HepG2 (cell line): ENCODE results near the gene CRADD. TPM values are rescaled to one million over a fixed set of nuclear protein-coding genes. Genes with fewer than 3 reads are reported as not detected.

Source experiments
- ASH2L ChIP-seq: fragments of 300-600, 200-600 bp; sonication (generic); IDR thresholded peaks from 2 replicates; pipeline ENCODE4 v1.7.0; 2017; ENCODE audit warnings: low read depth, mild to moderate bottlenecking, moderate library complexity, mixed read lengths, low read length; ENCODE audit not compliant: insufficient read length
- FOXA1 ChIP-seq, 2 experiments: fragments of 450-650 bp in 1 of 2; sonication (generic) in 1 of 2; formaldehyde crosslinking in 1 of 2; IDR thresholded peaks; 2 replicates each; pipeline versions ENCODE4 v1.4.0 to v1.6.1; 2016 to 2020; ENCODE audit warnings: missing genetic modification reagents in 1 of 2
- FOXM1 ChIP-seq: sonication (generic); formaldehyde crosslinking; IDR thresholded peaks from 2 replicates; pipeline ENCODE4 v1.5.0; 2020; ENCODE audit warnings: missing genetic modification reagents
- KDM2A ChIP-seq: sonication (generic); formaldehyde crosslinking; IDR thresholded peaks from 2 replicates; pipeline ENCODE4 v1.4.0; 2020; ENCODE audit warnings: low read depth, missing genetic modification reagents, borderline replicate concordance
- RARG ChIP-seq: sonication (generic); formaldehyde crosslinking; IDR thresholded peaks from 2 replicates; pipeline ENCODE4 v1.4.0; 2020; ENCODE audit warnings: low read depth, mild to moderate bottlenecking, missing genetic modification reagents
- RBM39 ChIP-seq: fragments of 200-400 bp; formaldehyde crosslinking; IDR thresholded peaks from one replicate; pipeline ENCODE4 v1.6.1; 2018; ENCODE audit warnings: antibody characterized with exemption, mild to moderate bottlenecking, low read depth, low read length; ENCODE audit not compliant: poor library complexity, severe bottlenecking
- ZNF335 ChIP-seq: sonication (generic); formaldehyde crosslinking; IDR thresholded peaks from 2 replicates; pipeline ENCODE4 v1.4.0; 2020; ENCODE audit warnings: missing genetic modification reagents
- ZNF552 ChIP-seq: sonication (generic); formaldehyde crosslinking; IDR thresholded peaks from 2 replicates; pipeline ENCODE4 v1.9.0; 2022; ENCODE audit warnings: missing genetic modification reagents, mild to moderate bottlenecking, borderline replicate concordance
- ZNF7 ChIP-seq: IDR thresholded peaks from 2 replicates; pipeline ENCODE4 v1.6.1; 2016; ENCODE audit warnings: missing biosample characterization, missing genetic modification reagents
- polyA plus RNA-seq, 8 experiments: library from polyadenylated mRNA; depleted of rRNA in 3 of 8; stranded (reverse) in 7 of 8; unstranded in 1 of 8; fragments of >200 nt; fragmentation: Illumina TruSeq in 4 of 8; extraction: Trizol in 4 of 8; gene quantifications; 2 replicates each; pipeline versions ENCODE4 v1.2.1 to v1.2.3, GENCODE V29; 2011 to 2016; ENCODE audit warnings: low read depth in 4 of 8, missing spikeins in 1 of 8, mixed read lengths in 1 of 8; ENCODE audit not compliant: insufficient read depth in 1 of 8
- total RNA-seq, 5 experiments: library from RNA; depleted of rRNA; stranded (reverse); fragments of >200 nt; fragmentation: Illumina TruSeq; extraction: Trizol; gene quantifications; 2 replicates each; pipeline ENCODE4 v1.2.3, GENCODE V29; 2016; ENCODE audit warnings: low read depth in 1 of 5
- TF ChIP-seq, protein P1 (sequence below): IDR thresholded peaks from 2 replicates; pipeline ENCODE4 v1.6.1; 2016
- TF ChIP-seq, protein P2 (sequence below): sonication (generic); formaldehyde crosslinking; IDR thresholded peaks from 2 replicates; pipeline ENCODE4 v1.4.0; 2020; ENCODE audit warnings: missing genetic modification reagents
- TF ChIP-seq, protein P3 (sequence below): sonication (generic); formaldehyde crosslinking; IDR thresholded peaks from 2 replicates; pipeline ENCODE4 v1.4.0; 2020; ENCODE audit warnings: missing genetic modification reagents, borderline replicate concordance
- TF ChIP-seq, protein P4 (sequence below): sonication (generic); formaldehyde crosslinking; IDR thresholded peaks from 2 replicates; pipeline ENCODE4 v1.4.0; 2020; ENCODE audit warnings: mild to moderate bottlenecking, missing genetic modification reagents
- TF ChIP-seq, protein P5 (sequence below): sonication (generic); formaldehyde crosslinking; IDR thresholded peaks from 2 replicates; pipeline ENCODE4 v1.4.0; 2020; ENCODE audit warnings: missing genetic modification reagents, borderline replicate concordance

The CRADD gene
- total and polyA plus RNA-seq, 2 of the 13 experiments (the other 11 are each of a cell fraction or from before 2014, with no cell fraction given), result 12.4 to 18.8 TPM

DNA sequence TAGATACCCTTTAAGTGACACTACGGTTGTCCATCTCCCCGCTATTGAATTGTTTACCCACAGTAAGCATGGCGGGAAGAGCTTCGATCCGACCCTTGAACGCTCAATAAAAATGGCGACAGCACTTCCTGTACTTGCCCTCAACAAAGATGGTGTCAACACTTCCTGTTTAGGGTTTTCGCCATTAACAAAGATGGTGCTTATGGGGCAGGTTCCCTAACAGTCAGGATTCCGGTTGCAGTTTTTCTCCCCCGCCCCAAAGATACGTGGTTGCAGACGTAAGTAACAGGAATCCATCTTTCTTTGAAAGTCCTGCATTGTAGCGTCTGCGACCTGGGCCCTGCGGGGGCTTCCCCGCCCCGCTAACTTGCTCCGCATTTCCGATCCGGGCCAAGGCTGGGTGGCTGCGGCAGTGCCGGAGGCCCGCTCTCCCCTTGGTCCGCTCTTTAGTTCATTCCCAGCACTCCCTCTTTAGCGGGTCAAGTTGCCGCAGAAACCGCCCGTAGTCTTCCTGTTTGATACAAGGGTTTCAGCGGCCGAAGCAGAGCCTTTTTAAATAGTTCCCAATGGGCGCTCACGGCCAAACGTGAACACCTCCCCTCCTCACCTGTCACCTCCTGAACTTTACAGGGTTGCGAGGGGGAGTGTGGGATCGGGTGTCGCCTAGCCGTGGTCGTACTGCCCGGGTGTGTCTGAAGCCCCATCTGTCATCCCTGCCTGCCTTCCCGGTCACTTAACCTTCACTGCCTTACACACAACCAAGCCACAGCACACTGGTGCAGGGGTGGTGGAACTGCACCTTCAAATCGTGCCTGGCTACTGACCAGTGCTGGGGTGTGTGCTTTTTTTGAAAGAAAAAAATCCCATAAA is at the start of gene CRADD (continued):
- no peak for TF ChIP-seq RARG (CRISPR knock-in tag)
- TF ChIP-seq, protein P1, sequence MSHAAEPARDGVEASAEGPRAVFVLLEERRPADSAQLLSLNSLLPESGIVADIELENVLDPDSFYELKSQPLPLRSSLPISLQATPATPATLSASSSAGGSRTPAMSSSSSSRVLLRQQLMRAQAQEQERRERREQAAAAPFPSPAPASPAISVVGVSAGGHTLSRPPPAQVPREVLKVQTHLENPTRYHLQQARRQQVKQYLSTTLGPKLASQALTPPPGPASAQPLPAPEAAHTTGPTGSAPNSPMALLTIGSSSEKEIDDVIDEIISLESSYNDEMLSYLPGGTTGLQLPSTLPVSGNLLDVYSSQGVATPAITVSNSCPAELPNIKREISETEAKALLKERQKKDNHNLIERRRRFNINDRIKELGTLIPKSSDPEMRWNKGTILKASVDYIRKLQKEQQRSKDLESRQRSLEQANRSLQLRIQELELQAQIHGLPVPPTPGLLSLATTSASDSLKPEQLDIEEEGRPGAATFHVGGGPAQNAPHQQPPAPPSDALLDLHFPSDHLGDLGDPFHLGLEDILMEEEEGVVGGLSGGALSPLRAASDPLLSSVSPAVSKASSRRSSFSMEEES (CRISPR knock-in tag), result no peak
- TF ChIP-seq, protein P2, sequence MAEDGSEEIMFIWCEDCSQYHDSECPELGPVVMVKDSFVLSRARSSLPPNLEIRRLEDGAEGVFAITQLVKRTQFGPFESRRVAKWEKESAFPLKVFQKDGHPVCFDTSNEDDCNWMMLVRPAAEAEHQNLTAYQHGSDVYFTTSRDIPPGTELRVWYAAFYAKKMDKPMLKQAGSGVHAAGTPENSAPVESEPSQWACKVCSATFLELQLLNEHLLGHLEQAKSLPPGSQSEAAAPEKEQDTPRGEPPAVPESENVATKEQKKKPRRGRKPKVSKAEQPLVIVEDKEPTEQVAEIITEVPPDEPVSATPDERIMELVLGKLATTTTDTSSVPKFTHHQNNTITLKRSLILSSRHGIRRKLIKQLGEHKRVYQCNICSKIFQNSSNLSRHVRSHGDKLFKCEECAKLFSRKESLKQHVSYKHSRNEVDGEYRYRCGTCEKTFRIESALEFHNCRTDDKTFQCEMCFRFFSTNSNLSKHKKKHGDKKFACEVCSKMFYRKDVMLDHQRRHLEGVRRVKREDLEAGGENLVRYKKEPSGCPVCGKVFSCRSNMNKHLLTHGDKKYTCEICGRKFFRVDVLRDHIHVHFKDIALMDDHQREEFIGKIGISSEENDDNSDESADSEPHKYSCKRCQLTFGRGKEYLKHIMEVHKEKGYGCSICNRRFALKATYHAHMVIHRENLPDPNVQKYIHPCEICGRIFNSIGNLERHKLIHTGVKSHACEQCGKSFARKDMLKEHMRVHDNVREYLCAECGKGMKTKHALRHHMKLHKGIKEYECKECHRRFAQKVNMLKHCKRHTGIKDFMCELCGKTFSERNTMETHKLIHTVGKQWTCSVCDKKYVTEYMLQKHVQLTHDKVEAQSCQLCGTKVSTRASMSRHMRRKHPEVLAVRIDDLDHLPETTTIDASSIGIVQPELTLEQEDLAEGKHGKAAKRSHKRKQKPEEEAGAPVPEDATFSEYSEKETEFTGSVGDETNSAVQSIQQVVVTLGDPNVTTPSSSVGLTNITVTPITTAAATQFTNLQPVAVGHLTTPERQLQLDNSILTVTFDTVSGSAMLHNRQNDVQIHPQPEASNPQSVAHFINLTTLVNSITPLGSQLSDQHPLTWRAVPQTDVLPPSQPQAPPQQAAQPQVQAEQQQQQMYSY (CRISPR knock-in tag), result no peak
- TF ChIP-seq RBM39, result peak; percentile 42
- no peak for TF ChIP-seq FOXM1
- peak; percentile 88 for TF ChIP-seq ASH2L
- TF ChIP-seq ZNF552, result 0 out of 2 replicates have a peak, but pooled peaks have one; percentile 43
- peak; percentile 97 for TF ChIP-seq ZNF335
- TF ChIP-seq FOXA1 (IDR thresholded peaks at IDR 0.05), result no peak
- TF ChIP-seq FOXA1 (CRISPR knock-in tag; IDR thresholded peaks at IDR 0.05), result peak; percentile 67
- TF ChIP-seq KDM2A, result peak; percentile 74
- TF ChIP-seq, protein P3, sequence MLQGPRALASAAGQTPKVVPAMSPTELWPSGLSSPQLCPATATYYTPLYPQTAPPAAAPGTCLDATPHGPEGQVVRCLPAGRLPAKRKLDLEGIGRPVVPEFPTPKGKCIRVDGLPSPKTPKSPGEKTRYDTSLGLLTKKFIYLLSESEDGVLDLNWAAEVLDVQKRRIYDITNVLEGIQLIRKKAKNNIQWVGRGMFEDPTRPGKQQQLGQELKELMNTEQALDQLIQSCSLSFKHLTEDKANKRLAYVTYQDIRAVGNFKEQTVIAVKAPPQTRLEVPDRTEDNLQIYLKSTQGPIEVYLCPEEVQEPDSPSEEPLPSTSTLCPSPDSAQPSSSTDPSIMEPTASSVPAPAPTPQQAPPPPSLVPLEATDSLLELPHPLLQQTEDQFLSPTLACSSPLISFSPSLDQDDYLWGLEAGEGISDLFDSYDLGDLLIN (CRISPR knock-in tag), result no peak
- TF ChIP-seq, protein P4, sequence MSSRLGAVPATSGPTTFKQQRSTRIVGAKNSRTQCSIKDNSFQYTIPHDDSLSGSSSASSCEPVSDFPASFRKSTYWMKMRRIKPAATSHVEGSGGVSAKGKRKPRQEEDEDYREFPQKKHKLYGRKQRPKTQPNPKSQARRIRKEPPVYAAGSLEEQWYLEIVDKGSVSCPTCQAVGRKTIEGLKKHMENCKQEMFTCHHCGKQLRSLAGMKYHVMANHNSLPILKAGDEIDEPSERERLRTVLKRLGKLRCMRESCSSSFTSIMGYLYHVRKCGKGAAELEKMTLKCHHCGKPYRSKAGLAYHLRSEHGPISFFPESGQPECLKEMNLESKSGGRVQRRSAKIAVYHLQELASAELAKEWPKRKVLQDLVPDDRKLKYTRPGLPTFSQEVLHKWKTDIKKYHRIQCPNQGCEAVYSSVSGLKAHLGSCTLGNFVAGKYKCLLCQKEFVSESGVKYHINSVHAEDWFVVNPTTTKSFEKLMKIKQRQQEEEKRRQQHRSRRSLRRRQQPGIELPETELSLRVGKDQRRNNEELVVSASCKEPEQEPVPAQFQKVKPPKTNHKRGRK, result no peak
- TF ChIP-seq, protein P5, sequence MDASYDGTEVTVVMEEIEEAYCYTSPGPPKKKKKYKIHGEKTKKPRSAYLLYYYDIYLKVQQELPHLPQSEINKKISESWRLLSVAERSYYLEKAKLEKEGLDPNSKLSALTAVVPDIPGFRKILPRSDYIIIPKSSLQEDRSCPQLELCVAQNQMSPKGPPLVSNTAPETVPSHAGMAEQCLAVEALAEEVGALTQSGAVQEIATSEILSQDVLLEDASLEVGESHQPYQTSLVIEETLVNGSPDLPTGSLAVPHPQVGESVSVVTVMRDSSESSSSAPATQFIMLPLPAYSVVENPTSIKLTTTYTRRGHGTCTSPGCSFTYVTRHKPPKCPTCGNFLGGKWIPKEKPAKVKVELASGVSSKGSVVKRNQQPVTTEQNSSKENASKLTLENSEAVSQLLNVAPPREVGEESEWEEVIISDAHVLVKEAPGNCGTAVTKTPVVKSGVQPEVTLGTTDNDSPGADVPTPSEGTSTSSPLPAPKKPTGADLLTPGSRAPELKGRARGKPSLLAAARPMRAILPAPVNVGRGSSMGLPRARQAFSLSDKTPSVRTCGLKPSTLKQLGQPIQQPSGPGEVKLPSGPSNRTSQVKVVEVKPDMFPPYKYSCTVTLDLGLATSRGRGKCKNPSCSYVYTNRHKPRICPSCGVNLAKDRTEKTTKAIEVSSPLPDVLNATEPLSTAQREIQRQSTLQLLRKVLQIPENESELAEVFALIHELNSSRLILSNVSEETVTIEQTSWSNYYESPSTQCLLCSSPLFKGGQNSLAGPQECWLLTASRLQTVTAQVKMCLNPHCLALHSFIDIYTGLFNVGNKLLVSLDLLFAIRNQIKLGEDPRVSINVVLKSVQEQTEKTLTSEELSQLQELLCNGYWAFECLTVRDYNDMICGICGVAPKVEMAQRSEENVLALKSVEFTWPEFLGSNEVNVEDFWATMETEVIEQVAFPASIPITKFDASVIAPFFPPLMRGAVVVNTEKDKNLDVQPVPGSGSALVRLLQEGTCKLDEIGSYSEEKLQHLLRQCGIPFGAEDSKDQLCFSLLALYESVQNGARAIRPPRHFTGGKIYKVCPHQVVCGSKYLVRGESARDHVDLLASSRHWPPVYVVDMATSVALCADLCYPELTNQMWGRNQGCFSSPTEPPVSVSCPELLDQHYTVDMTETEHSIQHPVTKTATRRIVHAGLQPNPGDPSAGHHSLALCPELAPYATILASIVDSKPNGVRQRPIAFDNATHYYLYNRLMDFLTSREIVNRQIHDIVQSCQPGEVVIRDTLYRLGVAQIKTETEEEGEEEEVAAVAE (CRISPR knock-in tag), result peak; percentile 89; the same call in 1 of the 2 replicates
- TF ChIP-seq ZNF7 (CRISPR knock-in tag), result no peak
